Fibroblast of lung (primary cell): ENCODE results near the gene SPATA6L. TPM values are rescaled to one million over a fixed set of nuclear protein-coding genes. Genes with fewer than 3 reads are reported as not detected.
A peak's percentile ranks its signal among the peaks of the same experiment; 100 is the strongest.

ENCODE experiments used
- DNase-seq, 2 donors: peaks; one replicate each; pipeline versions ENCODE4 v3.0.0 to v3.0.0-alpha.2; 2010; ENCODE audit warnings: low read depth in 2 of 2
- H2AFZ ChIP-seq: 2 replicates; pipeline ENCODE4 v1.5.1; 2012; ENCODE audit warnings: low read length, control low read depth, inconsistent platforms
- H3K27ac ChIP-seq: 2 replicates; pipeline ENCODE4 v1.5.1; 2011; ENCODE audit warnings: low read length, control low read depth; ENCODE audit not compliant: insufficient read depth
- H3K27me3 ChIP-seq: 2 replicates; pipeline ENCODE4 v1.5.1; 2011; ENCODE audit warnings: mild to moderate bottlenecking, low read length; ENCODE audit not compliant: control insufficient read depth, insufficient read depth
- H3K36me3 ChIP-seq: 2 replicates; pipeline ENCODE4 v1.5.1; 2011; ENCODE audit warnings: low read length; ENCODE audit not compliant: control insufficient read depth, insufficient read depth
- H3K4me1 ChIP-seq: 2 replicates; pipeline ENCODE4 v1.5.1; 2011; ENCODE audit warnings: low read length; ENCODE audit not compliant: control insufficient read depth, insufficient read depth; ENCODE audit errors: extremely low read depth
- H3K4me2 ChIP-seq: 2 replicates; pipeline ENCODE4 v1.5.1; 2011; ENCODE audit warnings: low read length, control low read depth; ENCODE audit not compliant: insufficient read depth; ENCODE audit errors: extremely low read depth
- H3K4me3 ChIP-seq, 4 experiments: fragments of 200-600 bp in 1 of 4; sonication (generic) in 1 of 4; replicated peaks in 1 of 4; 2 replicates each; pipeline ENCODE4 v1.5.1; 2011 to 2016; ENCODE audit warnings: low read length in 4 of 4, low read depth in 3 of 4, mild to moderate bottlenecking in 3 of 4, control low read depth in 2 of 4, inconsistent platforms in 1 of 4, mixed read lengths in 1 of 4; ENCODE audit not compliant: insufficient read depth in 1 of 4; ENCODE audit errors: control extremely low read depth in 1 of 4
- H3K79me2 ChIP-seq: 2 replicates; pipeline ENCODE4 v1.5.1; 2012; ENCODE audit warnings: mild to moderate bottlenecking, low read length, inconsistent platforms; ENCODE audit not compliant: control insufficient read depth, insufficient read depth
- H3K9ac ChIP-seq: 2 replicates; pipeline ENCODE4 v1.5.1; 2011; ENCODE audit warnings: mild to moderate bottlenecking, low read length, control low read depth; ENCODE audit not compliant: insufficient read depth
- H3K9me3 ChIP-seq: 2 replicates; pipeline ENCODE4 v1.5.1; 2012; ENCODE audit warnings: low read depth, low read length; ENCODE audit not compliant: control insufficient read depth, insufficient read depth
- H4K20me1 ChIP-seq: 2 replicates; pipeline ENCODE4 v1.5.1; 2011; ENCODE audit warnings: low read length; ENCODE audit not compliant: control insufficient read depth, insufficient read depth; ENCODE audit errors: extremely low read depth
- EZH2 ChIP-seq: IDR thresholded peaks from 2 replicates; pipeline ENCODE4 v1.5.1; 2012; ENCODE audit warnings: low read length, control low read depth, mild to moderate bottlenecking; ENCODE audit errors: missing control alignments
- polyA plus RNA-seq, 2 donors: library from polyadenylated mRNA; depleted of rRNA in 1 of 2; stranded (reverse) in 1 of 2; unstranded in 1 of 2; fragments of >200 nt; gene quantifications; 2 replicates each; pipeline ENCODE4 v1.2.1, GENCODE V29; 2011 to 2012; ENCODE audit warnings: missing spikeins in 1 of 2
- total RNA-seq: library from RNA; depleted of rRNA; stranded (reverse); fragments of >200 nt; gene quantifications from 2 replicates; pipeline ENCODE4 v1.2.1, GENCODE V29; 2014
- TF ChIP-seq, protein P1 (sequence below), 2 donors: IDR thresholded peaks in 1 of 2; conservative IDR thresholded peaks in 1 of 2; 1 replicate in 1 of 2; 2 replicates in 1 of 2; pipeline ENCODE4 v1.5.1; 2011 to 2012; ENCODE audit warnings: low read length in 2 of 2, control low read depth in 1 of 2, inconsistent platforms in 1 of 2, low read depth in 1 of 2, mild to moderate bottlenecking in 1 of 2

The SPATA6L gene
- total and polyA plus RNA-seq, 2 donors (not counting 1 experiment from before 2014, with no cell fraction given), result 0.54 to 1.2 TPM

DNA sequence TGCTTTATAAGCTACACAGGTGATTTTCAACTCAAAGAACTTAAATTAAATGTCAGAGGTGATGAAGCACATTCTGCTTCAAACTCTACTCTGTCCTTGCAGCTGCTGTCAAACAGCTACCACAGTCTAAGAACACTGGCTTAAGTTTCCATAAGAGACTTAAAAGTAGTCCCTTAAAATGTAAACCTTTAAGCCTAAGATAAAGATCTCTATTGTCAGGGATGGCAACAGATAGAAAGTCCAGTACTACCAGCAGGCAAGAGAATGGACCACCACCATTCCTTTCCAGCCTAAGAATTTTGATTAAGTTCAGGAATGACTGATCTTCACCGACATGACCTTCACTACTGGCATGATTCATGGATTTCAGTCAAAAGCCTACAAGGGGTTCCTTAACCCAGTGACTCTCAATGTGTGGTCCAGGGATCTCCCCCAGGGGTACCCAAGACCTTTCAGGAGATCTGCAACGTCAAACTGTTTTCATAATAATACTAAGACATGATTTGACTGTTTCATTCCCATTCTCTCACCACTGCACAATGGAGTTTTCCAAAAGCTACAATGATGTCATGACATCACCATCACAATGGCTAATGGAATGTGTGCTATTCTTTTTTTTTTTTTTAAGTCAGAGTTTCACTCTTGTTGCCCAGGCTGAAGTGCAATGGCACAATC lies 45.3 kb downstream of the SPATA6L start:
- Histone ChIP-seq H3K9me3 (no peaks in the 10 kb centered on the region), H3K36me3 (no peaks in the 10 kb centered on the region), H3K79me2 (no peaks in the 10 kb centered on the region), H2AFZ (no peak overlapping the region), H3K27ac (no peak overlapping the region), H3K4me2 (no peak overlapping the region), H4K20me1 (no peaks in the 10 kb centered on the region), H3K9ac (no peak overlapping the region), H3K4me3 (no peak overlapping the region), H3K4me1 (no peaks in the 10 kb centered on the region), H3K27me3 (no peaks in the 10 kb centered on the region)
- DNase-seq, result peak in 1 of 2 donors; percentile 68
- no peak for TF ChIP-seq EZH2
- TF ChIP-seq, protein P1, sequence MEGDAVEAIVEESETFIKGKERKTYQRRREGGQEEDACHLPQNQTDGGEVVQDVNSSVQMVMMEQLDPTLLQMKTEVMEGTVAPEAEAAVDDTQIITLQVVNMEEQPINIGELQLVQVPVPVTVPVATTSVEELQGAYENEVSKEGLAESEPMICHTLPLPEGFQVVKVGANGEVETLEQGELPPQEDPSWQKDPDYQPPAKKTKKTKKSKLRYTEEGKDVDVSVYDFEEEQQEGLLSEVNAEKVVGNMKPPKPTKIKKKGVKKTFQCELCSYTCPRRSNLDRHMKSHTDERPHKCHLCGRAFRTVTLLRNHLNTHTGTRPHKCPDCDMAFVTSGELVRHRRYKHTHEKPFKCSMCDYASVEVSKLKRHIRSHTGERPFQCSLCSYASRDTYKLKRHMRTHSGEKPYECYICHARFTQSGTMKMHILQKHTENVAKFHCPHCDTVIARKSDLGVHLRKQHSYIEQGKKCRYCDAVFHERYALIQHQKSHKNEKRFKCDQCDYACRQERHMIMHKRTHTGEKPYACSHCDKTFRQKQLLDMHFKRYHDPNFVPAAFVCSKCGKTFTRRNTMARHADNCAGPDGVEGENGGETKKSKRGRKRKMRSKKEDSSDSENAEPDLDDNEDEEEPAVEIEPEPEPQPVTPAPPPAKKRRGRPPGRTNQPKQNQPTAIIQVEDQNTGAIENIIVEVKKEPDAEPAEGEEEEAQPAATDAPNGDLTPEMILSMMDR (conservative IDR thresholded peaks at IDR 0.05 in 1 of 2, IDR thresholded peaks at IDR 0.05 in 1 of 2; ENCODE audit: low read depth in 1 of 2, low read length in 2 of 2), result no peak

DNA sequence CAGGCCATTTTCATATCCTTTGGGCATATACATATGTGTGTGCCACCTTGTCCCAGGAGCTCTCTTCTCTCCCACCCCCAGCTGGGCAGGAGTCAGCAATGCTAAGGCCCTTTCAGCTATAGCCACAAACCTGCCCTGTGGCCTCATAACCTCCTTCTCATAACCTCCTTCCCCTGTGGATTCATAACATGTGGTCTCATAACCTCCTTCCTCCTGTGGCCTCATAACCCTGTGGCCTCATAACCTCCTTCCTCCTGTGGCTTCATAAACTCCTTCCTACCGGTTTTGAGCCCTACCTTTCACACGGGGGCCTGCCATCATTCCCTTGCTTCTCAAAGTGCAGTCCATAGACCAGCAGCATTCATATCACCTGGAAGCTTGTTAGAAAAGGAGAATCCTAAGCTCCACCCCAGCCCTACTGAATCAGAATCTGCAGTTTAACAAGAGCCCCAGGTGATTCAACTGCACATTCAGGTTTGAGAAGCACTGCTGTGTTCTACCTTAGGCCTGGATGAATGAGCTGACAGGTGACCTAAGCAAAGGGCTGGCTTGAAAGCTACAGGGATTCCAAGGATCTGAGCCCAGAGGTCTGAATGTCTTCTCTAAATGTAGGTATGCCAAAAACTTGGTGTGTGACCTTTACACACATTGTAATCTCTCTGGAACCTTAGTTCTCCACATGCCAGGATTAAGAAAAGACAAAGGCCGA lies 46.1 kb downstream of the SPATA6L start:
- TF ChIP-seq, protein P1 (conservative IDR thresholded peaks at IDR 0.05 in 1 of 2, IDR thresholded peaks at IDR 0.05 in 1 of 2; ENCODE audit: low read depth in 1 of 2, low read length in 2 of 2), result no peak
- TF ChIP-seq EZH2, result no peak
- H3K36me3 ChIP-seq, result no peaks in the 10 kb centered on the region
- H3K27me3 ChIP-seq, result no peaks in the 10 kb centered on the region
- DNase-seq, result no peak
- H3K4me2 ChIP-seq, result no peak overlapping the region
- no peaks in the 10 kb centered on the region for H3K9me3 ChIP-seq
- H3K9ac ChIP-seq, result no peak overlapping the region
- no peak overlapping the region for H3K27ac ChIP-seq
- H2AFZ ChIP-seq, result no peak overlapping the region
- no peak overlapping the region for H3K4me3 ChIP-seq
- no peaks in the 10 kb centered on the region for H3K79me2 ChIP-seq
- no peaks in the 10 kb centered on the region for H3K4me1 ChIP-seq
- no peaks in the 10 kb centered on the region for H4K20me1 ChIP-seq

DNA sequence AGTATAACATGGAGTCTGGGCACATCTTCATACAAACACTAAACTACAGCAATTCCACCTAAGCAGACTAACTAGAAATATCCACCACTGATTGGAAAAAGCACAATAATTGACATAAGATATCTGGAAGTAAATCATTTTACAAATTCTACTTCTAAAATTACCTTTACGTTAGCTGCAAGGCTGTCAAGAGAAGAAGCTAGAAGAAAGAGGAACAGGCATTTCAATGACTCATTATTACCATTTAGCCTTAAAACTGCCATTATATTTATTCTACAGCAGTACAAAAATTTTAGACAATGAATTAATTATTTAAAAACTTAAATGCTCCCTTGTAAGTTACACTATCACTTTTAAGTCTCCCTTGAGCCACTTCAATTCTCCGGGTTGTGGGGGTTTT lies 47.6 kb downstream of the SPATA6L start:
- no peaks in the 10 kb centered on the region for H3K9me3 ChIP-seq
- no peaks in the 10 kb centered on the region for H4K20me1 ChIP-seq
- no peak overlapping the region for H2AFZ ChIP-seq
- no peaks in the 10 kb centered on the region for H3K79me2 ChIP-seq
- no peak overlapping the region for H3K27ac ChIP-seq
- H3K4me2 ChIP-seq, result no peak overlapping the region
- no peak overlapping the region for H3K4me3 ChIP-seq
- H3K27me3 ChIP-seq, result no peaks in the 10 kb centered on the region
- DNase-seq, result no peak
- TF ChIP-seq, protein P1 (conservative IDR thresholded peaks at IDR 0.05 in 1 of 2, IDR thresholded peaks at IDR 0.05 in 1 of 2; ENCODE audit: low read depth in 1 of 2, low read length in 2 of 2), result no peak
- TF ChIP-seq EZH2, result no peak
- H3K36me3 ChIP-seq, result no peaks in the 10 kb centered on the region
- H3K4me1 ChIP-seq, result no peaks in the 10 kb centered on the region
- no peak overlapping the region for H3K9ac ChIP-seq
